C4-2B (cell line): Measurements from ENCODE around the gene DNMT3B.

Experiments used
- CTCF ChIP-seq: fragments of 450-650 bp; conservative IDR thresholded peaks from 2 replicates; pipeline ENCODE4 v1.5.1; 2017; ENCODE audit warnings: mild to moderate bottlenecking
- ZFX ChIP-seq: fragments of 450-650 bp; IDR thresholded peaks from 2 replicates; pipeline ENCODE4 v1.6.1; 2017

- no peak for TF ChIP-seq CTCF
- TF ChIP-seq ZFX = no peak
Measured at GRCh38 chr20:32803092-32803491, 40.9 kb downstream of the DNMT3B start.
